IMR-90 (cell line): ENCODE data around the gene MRPL38. TPM values are rescaled to one million over a fixed set of nuclear protein-coding genes. Genes with fewer than 3 reads are reported as not detected.

Experiments
- CEBPB ChIP-seq: IDR thresholded peaks from 2 replicates; pipeline ENCODE4 v1.6.1; 2012; ENCODE audit warnings: low read depth, low read length, improper control_type of control experiment
- FOS ChIP-seq: fragments of 150-350 bp; IDR thresholded peaks from 2 replicates; pipeline ENCODE4 v1.6.1; 2016; ENCODE audit warnings: low read depth, low read length
- MAFK ChIP-seq: IDR thresholded peaks from 2 replicates; pipeline ENCODE4 v1.6.1; 2012; ENCODE audit warnings: low read depth, low read length, improper control_type of control experiment
- NFE2L2 ChIP-seq: fragments of 150-350 bp; IDR thresholded peaks from 2 replicates; pipeline ENCODE4 v1.6.1; 2016; ENCODE audit warnings: low read depth, mild to moderate bottlenecking, low read length
- USF2 ChIP-seq: fragments of 150-350 bp; IDR thresholded peaks from 2 replicates; pipeline ENCODE4 v1.6.1; 2017; ENCODE audit warnings: mild to moderate bottlenecking, antibody characterized with exemption, low read length, low read depth
- polyA plus RNA-seq, 3 experiments: library from polyadenylated mRNA; depleted of rRNA; stranded (reverse); fragments of >200 nt; gene quantifications; 2 replicates each; pipeline ENCODE4 v1.2.3, GENCODE V29; 2012; ENCODE audit warnings: low replicate concordance in 1 of 3
- total RNA-seq: library from RNA; depleted of rRNA; stranded (reverse); fragments of >200 nt; gene quantifications from 2 replicates; pipeline ENCODE4 v1.2.3, GENCODE V29; 2012

Gene MRPL38
- total and polyA plus RNA-seq, 2 of the 4 experiments (the other 2 are of a cell fraction): 13.3 to 42.5 TPM

GRCh38 chr17:75901727-75902126 lies 3.0 kb downstream of the MRPL38 start (continued):
- TF ChIP-seq USF2 (no peak), NFE2L2 (no peak), CEBPB (no peak), MAFK (no peak), FOS (no peak)
